ENCODE measurements around the gene ITIH4.

Gene ITIH4

GRCh38 chr3:52829482-52829881 lies 990 bp downstream of the ITIH4 start (continued):
- TF ChIP-seq ZNF776 (tag by site-specific recombination; IDR thresholded peaks at IDR 0.05; ENCODE audit: borderline replicate concordance) (no peak), ZNF202 (tag by site-specific recombination; IDR thresholded peaks at IDR 0.05; ENCODE audit: borderline replicate concordance) (no peak), ZNF837 (tag by site-specific recombination; IDR thresholded peaks at IDR 0.05) (no peak), ZNF37A (tag by site-specific recombination; IDR thresholded peaks at IDR 0.05) (no peak), GLIS1 (tag by site-specific recombination; IDR thresholded peaks at IDR 0.05) (no peak)

DNA sequence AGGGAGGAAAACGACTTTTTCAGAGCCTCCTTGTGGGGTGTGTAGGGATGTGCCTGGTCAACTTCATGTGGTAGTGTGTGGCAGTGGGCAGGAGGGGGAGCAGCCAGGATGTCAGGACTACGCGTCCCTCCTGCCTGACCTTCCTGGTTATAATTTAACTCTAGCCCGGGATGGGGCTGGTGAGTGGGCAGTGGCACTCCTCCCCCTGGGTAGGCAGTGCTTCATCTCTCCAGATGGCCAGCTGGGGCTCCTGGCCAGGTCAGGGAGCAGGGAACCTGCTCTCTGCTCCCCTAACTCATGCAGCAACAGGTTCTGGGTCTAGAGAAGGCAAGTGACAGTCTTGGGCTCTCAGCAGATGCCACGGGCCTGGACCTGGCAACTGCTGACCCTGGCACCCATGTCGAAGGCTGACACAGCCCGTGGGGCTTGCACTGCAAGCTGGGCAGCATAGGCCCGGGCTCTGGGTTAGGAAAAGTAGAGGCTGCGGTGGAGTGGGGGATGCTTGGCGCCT lies 2.6 kb downstream of the ITIH4 start:
- no peaks in the 10 kb centered on the region for H3K9me3 ChIP-seq (ENCODE audit: control insufficient read depth, insufficient read depth, low read depth, low read length)
- H3K27ac ChIP-seq (ENCODE audit: extremely low read depth, low read depth, low read length), result no peak overlapping the region
- H3K4me3 ChIP-seq (ENCODE audit: low read depth, low read length), result no peak overlapping the region
- CTCF ChIA-PET, result interaction anchor here (1.5 kb wide), 1 partner anchor 20 kb away, joined by 3 read pairs; no protein-coding TSS in a partner anchor
- TF ChIP-seq SCRT2 (tag by site-specific recombination; IDR thresholded peaks at IDR 0.05), result 0 out of 2 replicates have a peak, but pooled peaks have one; percentile 25
- TF ChIP-seq ZNF211 (tag by site-specific recombination; IDR thresholded peaks at IDR 0.05; ENCODE audit: low read depth), result no peak
- H3K36me3 ChIP-seq (ENCODE audit: control insufficient read depth in 2 of 2, insufficient read depth in 1 of 2, low read length in 2 of 2), result peaks cover 0 to 4% of the 10 kb centered on the region in 2 experiments; a peak in 1 of 3 replicates
- POLR2A ChIA-PET, result interaction anchor here (0.6 kb wide), 1 partner anchor 57 kb away, joined by 10 read pairs; no protein-coding TSS in a partner anchor
- peaks cover 12% of the 10 kb centered on the region; the same call in 1 of the 2 replicates for H3K4me1 ChIP-seq (ENCODE audit: control insufficient read depth, insufficient read depth, low read length)

DNA sequence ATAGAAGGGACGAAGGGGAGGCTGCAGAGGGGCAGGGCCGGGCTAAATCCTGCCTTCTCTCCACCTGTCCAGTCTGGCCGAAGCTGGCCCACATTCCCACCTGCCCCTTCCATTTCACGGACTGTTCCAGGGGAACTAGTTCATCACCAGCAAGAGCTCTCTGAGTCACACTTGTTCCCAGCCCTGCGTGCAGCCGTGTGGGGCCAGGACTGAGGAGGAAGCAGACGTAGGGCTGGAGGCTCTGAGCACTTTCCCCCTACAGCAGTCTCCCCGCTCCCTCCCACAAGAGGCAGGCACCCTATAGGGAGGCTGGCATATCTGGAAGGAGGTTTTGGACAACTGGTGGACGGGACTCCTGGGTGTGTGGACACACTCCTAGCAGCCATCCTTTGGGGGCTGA lies 3.0 kb downstream of the ITIH4 start:
- H3K4me1 ChIP-seq (ENCODE audit: control insufficient read depth, insufficient read depth, low read length), result peaks cover 12% of the 10 kb centered on the region; the same call in 1 of the 2 replicates
- POLR2A ChIA-PET, result interaction anchor here (0.6 kb wide), 1 partner anchor 56 kb away, joined by 10 read pairs; no protein-coding TSS in a partner anchor
- no peak overlapping the region for H3K27ac ChIP-seq (ENCODE audit: extremely low read depth, low read depth, low read length)
- TF ChIP-seq ZEB2 (tag by site-specific recombination; IDR thresholded peaks at IDR 0.05), result no peak
- TF ChIP-seq ZNF701 (tag by site-specific recombination; IDR thresholded peaks at IDR 0.05), result no peak
- TF ChIP-seq, protein P1, sequence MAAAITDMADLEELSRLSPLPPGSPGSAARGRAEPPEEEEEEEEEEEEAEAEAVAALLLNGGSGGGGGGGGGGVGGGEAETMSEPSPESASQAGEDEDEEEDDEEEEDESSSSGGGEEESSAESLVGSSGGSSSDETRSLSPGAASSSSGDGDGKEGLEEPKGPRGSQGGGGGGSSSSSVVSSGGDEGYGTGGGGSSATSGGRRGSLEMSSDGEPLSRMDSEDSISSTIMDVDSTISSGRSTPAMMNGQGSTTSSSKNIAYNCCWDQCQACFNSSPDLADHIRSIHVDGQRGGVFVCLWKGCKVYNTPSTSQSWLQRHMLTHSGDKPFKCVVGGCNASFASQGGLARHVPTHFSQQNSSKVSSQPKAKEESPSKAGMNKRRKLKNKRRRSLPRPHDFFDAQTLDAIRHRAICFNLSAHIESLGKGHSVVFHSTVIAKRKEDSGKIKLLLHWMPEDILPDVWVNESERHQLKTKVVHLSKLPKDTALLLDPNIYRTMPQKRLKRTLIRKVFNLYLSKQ (tag by site-specific recombination; IDR thresholded peaks at IDR 0.05; ENCODE audit: borderline replicate concordance), result no peak
- TF ChIP-seq ZNF837 (tag by site-specific recombination; IDR thresholded peaks at IDR 0.05), result no peak
- no peak for TF ChIP-seq ZNF311 (tag by site-specific recombination; IDR thresholded peaks at IDR 0.05; ENCODE audit: borderline replicate concordance)
- TF ChIP-seq ZNF350 (tag by site-specific recombination; IDR thresholded peaks at IDR 0.05), result no peak
- TF ChIP-seq, protein P2, sequence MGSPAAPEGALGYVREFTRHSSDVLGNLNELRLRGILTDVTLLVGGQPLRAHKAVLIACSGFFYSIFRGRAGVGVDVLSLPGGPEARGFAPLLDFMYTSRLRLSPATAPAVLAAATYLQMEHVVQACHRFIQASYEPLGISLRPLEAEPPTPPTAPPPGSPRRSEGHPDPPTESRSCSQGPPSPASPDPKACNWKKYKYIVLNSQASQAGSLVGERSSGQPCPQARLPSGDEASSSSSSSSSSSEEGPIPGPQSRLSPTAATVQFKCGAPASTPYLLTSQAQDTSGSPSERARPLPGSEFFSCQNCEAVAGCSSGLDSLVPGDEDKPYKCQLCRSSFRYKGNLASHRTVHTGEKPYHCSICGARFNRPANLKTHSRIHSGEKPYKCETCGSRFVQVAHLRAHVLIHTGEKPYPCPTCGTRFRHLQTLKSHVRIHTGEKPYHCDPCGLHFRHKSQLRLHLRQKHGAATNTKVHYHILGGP (tag by site-specific recombination; IDR thresholded peaks at IDR 0.05), result no peak
- TF ChIP-seq ZNF843 (tag by site-specific recombination; IDR thresholded peaks at IDR 0.05), result no peak
- no peak for TF ChIP-seq WT1 (tag by site-specific recombination; IDR thresholded peaks at IDR 0.05)
- H3K4me3 ChIP-seq (ENCODE audit: low read depth, low read length), result no peak overlapping the region
- H3K9me3 ChIP-seq (ENCODE audit: control insufficient read depth, insufficient read depth, low read depth, low read length), result no peaks in the 10 kb centered on the region
- CTCF ChIA-PET, result interaction anchor here (0.7 kb wide), 1 partner anchor 105 kb away, joined by 3 read pairs; no protein-coding TSS in a partner anchor
- peaks cover 0 to 4% of the 10 kb centered on the region in 2 experiments; a peak in 1 of 3 replicates for H3K36me3 ChIP-seq (ENCODE audit: control insufficient read depth in 2 of 2, insufficient read depth in 1 of 2, low read length in 2 of 2)

GRCh38 chr3:52824037-52824436 lies 6.4 kb downstream of the ITIH4 start:
- Histone ChIP-seq H3K9me3 (ENCODE audit: control insufficient read depth, insufficient read depth, low read depth, low read length) (no peaks in the 10 kb centered on the region), H3K4me3 (ENCODE audit: low read depth, low read length) (no peak overlapping the region), H3K27ac (ENCODE audit: extremely low read depth, low read depth, low read length) (no peak overlapping the region), H3K4me1 (ENCODE audit: control insufficient read depth, insufficient read depth, low read length) (no peaks in the 10 kb centered on the region), H3K36me3 (ENCODE audit: control insufficient read depth in 2 of 2, insufficient read depth in 1 of 2, low read length in 2 of 2) (peaks cover 0 to 4% of the 10 kb centered on the region in 2 experiments; a peak in 1 of 3 replicates)
- CTCF ChIA-PET, result interaction anchor here (0.6 kb wide), 1 partner anchor 26 kb away, joined by 3 read pairs; no protein-coding TSS in a partner anchor
- POLR2A ChIA-PET, result no interaction called here
- TF ChIP-seq ZNF513 (tag by site-specific recombination; IDR thresholded peaks at IDR 0.05) (no peak), REST (tag by site-specific recombination; IDR thresholded peaks at IDR 0.05) (peak; percentile 52; the same call in 1 of the 2 replicates), ZNF701 (tag by site-specific recombination; IDR thresholded peaks at IDR 0.05) (no peak)

Data from HEK293 (cell line).